ENCODE measurements around the gene STAT3.
"Not testable (repeated sequence)": the region's sequence is repeated elsewhere in the genome, so short reads cannot be mapped to it uniquely, and the experiment has no call there.

The STAT3 gene

DNA sequence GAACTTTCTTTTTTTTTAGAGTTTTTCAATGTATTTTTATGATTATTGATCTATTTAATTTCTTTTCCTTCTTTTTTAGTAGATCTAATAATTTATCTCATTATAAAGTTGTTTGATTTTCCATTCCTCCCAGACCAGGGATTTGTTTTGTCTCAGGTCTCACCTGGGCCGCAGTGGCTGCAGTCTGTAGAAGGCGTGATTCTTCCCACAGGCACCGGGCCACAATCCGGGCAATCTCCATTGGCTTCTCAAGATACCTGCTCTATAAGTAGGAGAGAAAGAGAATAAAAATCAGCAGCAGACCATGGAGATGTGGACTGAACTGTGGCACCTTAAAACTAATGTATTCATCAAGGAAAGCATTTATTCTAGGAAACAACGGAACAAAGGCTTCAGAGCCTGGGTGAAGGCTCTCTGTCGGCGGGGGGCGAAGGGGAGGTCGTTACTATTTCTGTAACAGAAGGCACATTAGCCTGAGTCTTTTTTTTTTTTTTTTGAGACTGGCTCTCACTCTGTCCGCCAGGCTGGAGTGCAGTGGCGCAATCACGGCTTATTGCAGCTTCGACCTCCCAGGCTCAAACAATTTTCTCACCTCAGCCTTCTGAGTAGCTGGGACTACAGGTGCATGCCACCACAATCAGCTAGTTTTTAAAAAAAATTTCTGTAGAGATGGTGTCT lies 42.7 kb downstream of the STAT3 start:
- no peak for DNase-seq

DNA sequence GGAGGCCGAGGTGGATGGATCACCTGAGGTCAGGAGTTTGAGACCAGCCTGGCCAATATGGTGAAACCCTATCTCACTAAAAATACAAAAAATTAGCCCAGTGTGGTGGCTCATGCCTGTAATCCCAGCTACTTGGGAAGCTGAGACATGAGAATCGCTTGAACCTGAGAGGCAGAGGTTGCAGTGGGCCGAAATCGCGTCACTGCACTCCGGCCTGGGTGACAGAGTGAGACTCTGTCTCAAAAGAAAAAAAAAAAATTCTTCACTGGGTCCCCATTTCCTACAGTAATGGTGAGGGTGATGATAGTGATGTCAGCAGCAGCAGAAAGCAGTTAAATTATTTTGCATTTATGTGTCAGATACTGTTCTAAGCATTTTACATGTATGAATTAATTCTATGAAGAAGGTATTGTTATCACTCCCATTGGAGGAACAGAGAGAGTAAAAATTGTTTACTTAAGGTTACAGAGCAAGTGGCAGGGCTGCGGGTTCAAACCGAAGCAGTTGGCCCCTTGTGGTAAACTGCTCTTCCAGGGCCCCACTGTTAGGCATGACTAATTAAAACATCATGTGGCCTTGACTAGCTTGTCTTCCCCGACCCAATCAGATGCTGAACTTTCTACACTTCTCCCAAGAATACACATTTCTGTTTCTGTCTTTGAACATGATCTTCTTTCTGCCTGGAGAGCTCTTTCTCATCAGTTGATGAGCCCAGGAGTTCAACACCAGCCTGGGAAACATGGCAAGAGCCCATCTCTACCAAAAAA lies 45.8 kb downstream of the STAT3 start:
- no peak for DNase-seq

GRCh38 chr17:42341568-42341967 lies 46.7 kb downstream of the STAT3 start:
- no peak for DNase-seq

DNA sequence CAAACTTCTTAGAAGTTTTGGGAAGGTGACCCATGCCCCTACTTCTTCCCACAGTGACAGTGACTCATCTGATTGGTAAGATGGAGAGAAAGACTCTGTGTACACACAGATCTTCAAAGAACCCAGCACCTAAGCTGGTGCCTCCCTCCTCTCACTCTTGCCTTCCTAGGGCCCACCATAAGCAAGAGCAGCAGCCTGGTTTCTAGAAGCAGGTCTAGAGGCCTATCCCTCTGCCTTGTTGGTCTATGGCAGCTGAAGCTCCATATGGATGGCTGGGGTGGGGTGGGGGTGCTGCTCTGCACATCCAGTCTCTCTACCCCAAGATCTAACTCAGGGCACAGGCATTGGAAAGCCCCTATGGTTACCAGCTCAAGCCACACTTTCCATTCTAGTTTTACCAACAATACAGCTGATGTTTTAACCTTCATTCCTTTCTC lies 47.5 kb downstream of the STAT3 start:
- no peak for DNase-seq

DNA sequence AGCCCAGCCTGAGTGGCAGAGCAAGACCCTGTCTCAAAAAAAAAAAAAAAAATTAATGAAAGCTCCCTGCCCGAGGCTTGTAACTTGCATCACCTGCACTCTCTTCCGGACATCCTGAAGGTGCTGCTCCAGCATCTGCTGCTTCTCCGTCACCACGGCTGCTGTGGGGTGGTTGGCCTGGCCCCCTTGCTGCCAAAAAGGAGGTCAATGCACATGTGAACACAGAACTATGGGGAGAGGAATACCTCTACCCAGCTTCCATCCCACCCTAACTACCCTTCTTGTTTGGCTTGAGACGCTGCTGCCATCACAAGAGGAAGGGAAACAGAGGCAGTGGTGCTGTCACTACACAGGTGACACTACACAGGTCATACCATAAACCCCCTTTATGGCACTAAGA lies 49.0 kb downstream of the STAT3 start:
- no peak for DNase-seq

- no peak for DNase-seq
These were observed 49.7 kb downstream of the STAT3 start for GRCh38 chr17:42338427-42338985.

DNA sequence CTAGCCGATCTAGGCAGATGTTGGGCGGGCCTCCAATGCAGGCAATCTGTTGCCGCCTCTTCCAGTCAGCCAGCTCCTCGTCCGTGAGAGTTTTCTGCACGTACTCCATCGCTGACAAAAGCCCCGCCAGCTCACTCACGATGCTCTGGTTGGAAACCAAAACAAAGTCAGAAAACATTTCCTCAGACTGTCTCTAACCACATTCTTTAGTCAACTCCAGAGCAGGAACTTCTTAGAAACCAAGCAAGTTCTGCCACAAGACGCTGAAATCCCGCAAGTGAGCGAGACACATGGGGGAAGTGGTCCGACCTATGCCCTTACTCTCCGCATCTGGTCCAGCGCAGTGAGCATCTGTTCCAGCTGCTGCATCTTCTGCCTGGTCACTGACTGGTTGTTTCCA lies 50.8 kb downstream of the STAT3 start:
- no peak for DNase-seq

DNA sequence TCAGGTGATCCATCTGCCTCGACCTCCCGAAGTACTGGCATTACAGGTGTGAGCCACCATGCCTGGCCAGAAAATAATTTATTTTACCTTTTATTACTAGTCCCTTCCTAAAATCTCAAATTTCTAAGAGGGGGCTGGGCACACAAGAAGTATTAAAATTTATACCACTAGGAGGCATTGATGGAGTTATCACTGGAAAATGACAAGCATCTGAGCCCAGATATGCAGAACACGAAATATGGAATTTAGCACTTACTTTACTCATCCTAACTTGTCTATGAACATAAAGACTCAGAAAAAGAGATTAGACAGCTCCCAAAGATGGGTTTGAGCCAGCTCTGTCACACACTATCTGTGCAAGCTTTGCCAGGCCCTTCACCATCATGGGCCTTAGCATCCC lies 53.6 kb downstream of the STAT3 start:
- no peak for DNase-seq

DNA sequence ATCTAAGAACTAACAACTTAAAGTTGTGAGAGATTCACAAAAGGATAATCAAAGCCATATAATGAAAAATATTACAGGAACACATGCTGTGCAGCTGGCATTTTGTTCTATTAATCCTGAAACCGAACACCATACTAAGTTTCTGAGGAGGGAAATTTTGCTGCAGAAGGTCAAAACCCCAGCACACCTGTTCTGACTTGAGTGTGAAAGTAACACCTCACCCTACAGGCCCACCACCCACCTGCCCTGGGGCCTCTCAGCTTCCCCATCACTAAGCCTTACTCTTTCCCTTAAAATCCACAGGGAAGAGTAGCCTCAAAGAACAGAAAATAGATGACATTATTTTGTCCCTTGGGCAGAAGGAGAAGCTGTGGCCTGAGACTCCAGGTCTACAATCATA lies 55.2 kb downstream of the STAT3 start:
- no peak for DNase-seq

DNA sequence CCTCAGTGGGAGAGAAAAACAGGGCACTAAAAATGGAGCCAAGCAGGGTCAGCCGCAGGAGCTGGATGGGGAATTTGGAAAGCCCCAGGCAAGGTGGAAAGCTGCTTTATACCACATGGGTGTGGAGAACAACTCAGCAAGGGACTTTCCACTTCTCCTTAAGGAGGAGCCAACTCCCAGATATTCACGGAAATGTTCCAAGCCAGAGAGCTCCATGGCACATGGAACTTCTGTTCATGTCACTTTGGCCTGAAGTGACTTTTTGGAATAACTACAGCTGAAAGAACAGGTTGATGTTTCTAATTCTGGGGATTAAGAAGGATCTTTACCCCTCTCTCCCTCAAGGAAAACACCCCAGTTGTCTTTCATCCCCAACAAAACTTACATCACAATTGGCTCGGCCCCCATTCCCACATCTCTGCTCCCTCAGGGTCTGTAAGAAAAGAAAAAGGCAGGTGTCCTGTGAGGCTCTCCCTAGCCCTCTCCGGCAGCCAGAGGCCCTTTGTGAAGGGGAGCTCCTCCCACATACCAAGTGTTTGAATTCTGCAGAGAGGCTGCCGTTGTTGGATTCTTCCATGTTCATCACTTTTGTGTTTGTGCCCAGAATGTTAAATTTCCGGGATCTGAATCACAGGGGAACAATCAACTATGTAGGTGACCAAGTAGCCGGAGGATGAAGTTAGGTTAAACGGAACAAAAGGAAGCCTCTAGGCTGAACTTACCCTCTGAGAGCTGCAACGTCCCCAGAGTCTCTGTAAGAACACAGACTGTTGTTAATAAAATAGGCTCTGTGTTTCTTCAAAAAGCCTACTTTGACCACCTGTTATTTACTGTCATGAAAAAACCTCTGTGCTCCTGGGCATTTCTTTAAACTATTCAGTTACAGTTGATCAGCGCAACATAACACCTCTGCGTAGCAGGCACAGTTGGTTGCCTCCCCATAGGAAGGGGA lies 58.9 kb downstream of the STAT3 start:
- no peak for DNase-seq

GRCh38 chr17:42325026-42325425 lies 63.2 kb downstream of the STAT3 start:
- DNase-seq, result peak; percentile 60

GRCh38 chr17:42323268-42323773 lies 64.9 kb downstream of the STAT3 start:
- DNase-seq, result no peak

GRCh38 chr17:42322382-42323267 lies 65.6 kb downstream of the STAT3 start:
- DNase-seq, result peak; percentile 75

DNA sequence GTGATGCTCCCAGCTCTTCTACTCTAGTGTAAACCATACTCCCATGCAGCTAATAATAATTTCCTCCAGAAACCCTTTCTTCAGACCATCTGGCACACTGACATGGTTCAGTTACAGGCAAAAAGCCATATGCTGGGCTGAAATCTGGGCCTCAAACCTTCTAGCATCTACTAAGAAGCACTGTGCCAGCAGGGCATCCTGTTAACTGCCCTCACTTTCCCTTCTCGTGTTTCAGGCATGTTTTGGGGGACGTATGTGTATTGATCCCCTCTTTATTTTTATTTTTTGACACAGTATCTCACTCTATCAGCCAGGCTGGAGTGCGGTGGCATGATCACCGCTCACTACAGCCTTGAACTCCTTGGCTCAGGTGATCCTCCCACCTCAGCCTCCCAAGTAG lies 66.7 kb downstream of the STAT3 start:
- DNase-seq, result no peak

DNA sequence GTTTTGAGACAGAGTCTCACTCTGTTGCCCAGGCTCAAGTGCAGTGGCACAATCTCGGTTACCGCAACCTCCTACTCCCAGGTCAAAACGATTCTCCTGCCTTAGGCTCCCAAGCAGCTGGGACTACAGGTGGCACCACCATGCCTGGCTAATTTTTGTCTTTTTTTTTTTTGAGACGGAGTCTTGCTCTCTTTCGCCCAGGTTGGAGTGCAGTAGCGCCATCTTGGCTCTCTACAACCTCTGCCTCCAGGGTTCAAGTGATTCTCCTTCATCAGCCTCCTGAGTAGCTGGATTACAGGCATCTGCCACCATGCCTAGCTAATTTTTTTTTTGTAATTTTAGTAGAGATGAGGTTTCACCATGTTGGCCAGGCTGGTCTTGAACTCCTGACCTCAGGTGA lies 70.3 kb downstream of the STAT3 start:
- not testable (repeated sequence) for DNase-seq

DNA sequence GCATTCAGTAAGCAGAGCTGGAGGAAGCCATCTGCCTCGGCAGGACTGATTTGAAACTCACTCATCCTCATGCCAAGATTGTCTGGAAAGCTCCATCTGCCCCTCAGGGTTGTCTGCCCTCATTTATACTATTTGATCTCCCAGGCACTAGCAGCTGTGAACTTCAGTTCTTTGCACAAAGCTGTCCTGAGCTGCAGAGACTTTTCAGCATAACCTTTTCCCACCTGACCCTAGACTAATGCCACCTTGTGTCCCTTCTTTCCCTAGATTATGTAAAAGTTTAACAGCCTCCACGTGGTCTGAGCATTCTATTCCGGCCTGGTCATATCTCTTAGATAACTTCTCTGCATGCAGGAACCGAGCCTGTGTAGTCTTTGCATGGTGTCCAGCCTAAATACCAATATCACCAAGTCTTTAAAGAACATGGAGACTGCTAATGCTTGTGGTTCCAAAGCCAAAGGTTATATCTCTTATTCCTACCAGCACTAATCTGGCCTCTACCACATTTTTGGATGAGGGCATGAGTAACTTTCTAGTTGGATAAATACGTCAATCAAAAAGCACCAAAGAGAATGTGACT lies 70.9 kb downstream of the STAT3 start:
- no peak for DNase-seq

DNA sequence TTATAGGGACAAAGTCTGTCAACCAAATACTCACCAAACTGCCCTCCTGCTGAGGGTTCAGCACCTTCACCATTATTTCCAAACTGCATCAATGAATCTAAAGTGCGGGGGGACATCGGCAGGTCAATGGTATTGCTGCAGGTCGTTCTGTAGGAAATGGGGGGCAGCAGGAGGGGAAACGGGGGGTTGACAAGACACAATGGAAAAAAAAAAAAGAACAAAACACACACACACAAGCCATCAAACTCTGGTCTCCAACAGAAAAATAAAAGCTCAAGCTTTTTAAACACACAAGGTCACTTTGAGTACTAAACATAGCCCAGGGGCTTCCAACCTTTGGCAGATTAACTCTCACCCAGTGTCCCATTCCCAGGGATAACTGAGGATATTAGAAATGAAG lies 71.5 kb downstream of the STAT3 start:
- DNase-seq, result no peak

DNA sequence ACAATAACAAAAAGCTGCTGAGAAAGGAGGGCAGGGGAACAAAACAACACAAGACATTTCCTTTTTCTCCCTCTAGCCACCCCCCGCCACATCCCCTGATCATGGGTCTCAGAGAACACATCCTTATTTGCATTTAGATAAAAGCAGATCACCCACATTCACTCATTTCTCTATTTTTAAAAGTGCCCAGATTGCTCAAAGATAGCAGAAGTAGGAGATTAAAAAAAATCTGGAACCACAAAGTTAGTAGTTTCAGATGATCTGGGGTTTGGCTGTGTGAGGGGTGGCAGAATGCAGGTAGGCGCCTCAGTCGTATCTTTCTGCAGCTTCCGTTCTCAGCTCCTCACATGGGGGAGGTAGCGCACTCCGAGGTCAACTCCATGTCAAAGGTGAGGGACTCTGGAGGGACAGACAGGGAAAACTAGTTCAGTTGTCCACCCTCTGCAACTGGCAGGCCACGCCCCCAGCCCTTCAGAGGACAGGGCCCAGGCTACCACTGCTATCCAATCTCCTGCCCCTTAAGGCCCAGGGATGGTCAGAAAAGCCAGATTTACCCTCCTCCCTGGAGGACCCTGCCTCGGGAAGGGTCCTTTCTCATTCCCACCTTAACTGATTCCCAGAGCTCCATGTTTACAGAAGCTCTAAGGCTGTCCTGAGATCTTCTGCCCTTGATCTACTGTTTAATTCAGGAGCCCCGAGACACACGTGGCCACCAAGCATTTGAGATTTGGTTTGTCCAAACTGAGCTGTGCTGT lies 72.7 kb downstream of the STAT3 start:
- DNase-seq, result no peak

DNA sequence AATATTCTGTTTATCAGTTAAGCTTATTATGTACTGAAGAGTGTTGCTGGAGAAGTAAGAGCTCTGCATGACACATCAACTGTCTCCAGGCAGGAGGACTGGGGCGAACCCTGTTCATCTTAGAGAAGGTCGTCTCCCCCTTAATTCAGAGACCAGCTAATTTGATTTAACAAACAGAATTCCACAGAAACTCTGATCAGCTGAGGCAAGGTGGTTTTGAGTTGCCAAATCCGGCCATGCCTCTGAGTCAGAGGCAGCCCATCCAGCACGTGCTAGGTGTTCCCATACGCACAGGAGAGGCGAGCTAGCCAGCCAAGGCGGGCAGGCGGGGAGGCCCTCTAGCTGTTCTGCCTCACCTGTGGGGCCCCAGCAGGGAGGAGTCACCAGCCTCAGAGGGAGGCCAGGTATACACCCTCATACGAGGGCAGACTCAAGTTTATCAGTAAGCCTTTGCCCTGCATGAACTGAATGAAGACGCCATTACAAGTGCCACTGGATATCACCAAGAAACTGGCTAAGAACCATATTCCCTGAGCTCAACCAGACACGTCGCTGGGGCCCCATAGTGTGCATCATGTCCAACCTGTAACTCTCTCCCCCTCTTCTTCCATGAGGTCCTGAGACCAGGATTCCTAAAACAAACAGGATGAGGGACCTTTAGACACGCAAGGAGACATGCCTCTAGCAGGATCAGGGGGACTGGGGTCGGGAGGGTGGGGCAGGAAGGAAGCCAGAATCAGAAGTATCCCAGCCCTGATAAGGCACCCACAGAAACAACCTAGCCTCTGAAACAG lies 74.3 kb downstream of the STAT3 start:
- no peak for DNase-seq

- DNase-seq, result no peak
These were observed 74.9 kb downstream of the STAT3 start for GRCh38 chr17:42313389-42313772.

Data from 8988T (cell line).